GM13977 (cell line): ENCODE data around the gene ORC3.
A peak's percentile ranks its signal among the peaks of the same experiment; 100 is the strongest.

Experiments used
- DNase-seq: peaks from one replicate; pipeline ENCODE4 v3.0.0; 2012; ENCODE audit warnings: low spot score
- in situ Hi-C: fragments of 300-500 bp; cut with MboI; formaldehyde crosslinking; loops from one replicate; pipeline ENCODE4 v1.12.0; 2022; ENCODE audit warnings: low sequenced_read_pairs, low pct_unique_long_range_greater_than_20kb, mixed read lengths, inconsistent platforms; ENCODE audit not compliant: unreplicated experiment
- TF ChIP-seq, protein P1 (sequence below): IDR thresholded peaks from 2 replicates; pipeline ENCODE4 v1.5.1; 2012; ENCODE audit warnings: mild to moderate bottlenecking, control low read depth; ENCODE audit not compliant: insufficient read depth; ENCODE audit errors: extremely low read depth, missing control alignments

ORC3 gene

DNA sequence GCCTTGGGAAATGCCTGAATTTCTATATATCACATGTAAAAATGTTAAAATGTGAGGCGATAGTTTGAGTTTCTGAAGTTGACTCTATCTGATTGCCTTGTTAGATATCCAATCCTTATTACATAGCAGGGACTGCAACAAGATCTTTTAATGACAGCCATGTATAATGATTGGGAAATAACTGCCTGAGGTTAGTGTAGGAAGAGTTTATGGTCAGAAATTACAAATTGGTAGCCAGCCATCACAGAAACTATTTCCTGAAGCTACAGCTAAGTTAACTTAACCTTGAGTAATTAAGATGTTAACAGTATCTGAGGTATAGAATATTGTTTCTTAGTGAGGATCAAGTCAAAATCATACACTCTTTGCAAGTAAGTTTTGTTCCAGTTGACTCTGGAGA is 71.1 kb downstream of the ORC3 start:
- TF ChIP-seq, protein P1, sequence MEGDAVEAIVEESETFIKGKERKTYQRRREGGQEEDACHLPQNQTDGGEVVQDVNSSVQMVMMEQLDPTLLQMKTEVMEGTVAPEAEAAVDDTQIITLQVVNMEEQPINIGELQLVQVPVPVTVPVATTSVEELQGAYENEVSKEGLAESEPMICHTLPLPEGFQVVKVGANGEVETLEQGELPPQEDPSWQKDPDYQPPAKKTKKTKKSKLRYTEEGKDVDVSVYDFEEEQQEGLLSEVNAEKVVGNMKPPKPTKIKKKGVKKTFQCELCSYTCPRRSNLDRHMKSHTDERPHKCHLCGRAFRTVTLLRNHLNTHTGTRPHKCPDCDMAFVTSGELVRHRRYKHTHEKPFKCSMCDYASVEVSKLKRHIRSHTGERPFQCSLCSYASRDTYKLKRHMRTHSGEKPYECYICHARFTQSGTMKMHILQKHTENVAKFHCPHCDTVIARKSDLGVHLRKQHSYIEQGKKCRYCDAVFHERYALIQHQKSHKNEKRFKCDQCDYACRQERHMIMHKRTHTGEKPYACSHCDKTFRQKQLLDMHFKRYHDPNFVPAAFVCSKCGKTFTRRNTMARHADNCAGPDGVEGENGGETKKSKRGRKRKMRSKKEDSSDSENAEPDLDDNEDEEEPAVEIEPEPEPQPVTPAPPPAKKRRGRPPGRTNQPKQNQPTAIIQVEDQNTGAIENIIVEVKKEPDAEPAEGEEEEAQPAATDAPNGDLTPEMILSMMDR, result no peak
- in situ Hi-C loops, result no loop called here
- no peak for DNase-seq

DNA sequence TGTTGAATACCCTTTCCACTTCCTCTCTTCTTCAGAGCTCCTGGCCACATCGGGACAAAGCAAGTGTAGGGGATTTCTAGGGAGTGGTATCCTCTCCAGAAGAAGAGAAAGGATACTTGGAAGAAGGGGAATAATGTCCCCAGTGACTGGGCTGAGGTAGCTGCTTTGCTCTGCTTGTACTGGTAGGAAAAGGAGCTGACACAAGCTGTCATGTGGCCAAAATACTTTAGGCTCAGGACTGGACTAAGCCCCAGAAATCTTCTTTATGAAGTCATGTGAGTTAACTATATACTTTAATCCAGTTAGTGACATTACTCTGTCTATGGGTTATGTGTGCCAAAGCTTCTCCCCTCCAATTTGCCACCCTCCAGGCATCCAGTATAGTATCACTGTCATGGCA is 71.6 kb downstream of the ORC3 start:
- in situ Hi-C loops, result no loop called here
- DNase-seq, result no peak
- TF ChIP-seq, protein P1, result no peak

DNA sequence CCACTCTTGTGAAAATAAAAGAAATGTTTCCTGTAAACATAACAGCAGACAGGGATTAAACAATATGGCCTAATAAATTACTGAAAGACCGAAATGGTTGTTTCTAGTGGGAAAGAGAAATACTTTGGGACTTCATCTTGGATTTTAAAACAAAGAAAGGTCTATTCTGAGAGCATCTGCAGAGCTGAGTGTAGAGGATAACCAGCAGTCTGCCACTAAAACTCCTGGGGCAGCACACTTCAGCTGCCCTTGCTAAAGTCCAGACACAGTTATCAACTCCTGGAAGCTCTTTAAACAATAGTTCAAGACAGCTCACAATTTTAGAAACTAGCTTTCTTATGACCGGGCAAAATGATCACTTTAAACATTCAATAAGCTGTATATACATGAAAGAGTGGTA is 73.5 kb downstream of the ORC3 start:
- DNase-seq, result no peak
- in situ Hi-C loops, result no loop called here
- TF ChIP-seq, protein P1, result no peak

DNA sequence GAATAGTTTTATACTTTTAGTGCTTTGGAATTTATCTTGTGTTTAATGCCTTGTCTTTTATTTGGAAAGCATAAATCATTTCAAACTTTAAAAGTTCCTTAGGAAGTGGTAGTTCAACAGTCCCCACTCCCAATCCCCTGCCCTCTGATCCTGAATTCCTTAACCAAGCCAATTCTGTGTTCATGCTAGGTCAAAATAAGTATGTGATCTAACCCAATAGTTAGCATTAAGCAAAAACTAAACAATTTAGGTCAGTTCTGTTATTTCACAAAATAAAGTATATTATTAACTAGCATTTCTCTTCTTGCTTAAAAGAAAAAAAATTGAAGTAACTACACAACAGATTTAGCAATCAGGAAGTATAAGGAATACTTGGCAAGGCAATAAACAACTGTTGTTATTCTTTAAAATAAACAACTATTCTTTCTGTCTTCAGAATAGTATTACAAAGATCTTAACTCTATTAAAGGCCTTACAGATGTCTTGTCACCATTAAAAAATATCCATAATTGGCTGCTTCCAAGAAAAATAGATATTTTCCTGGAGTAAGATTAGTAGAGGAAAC is 75.1 kb downstream of the ORC3 start:
- TF ChIP-seq, protein P1, result no peak
- in situ Hi-C loops, result no loop called here
- no peak for DNase-seq

DNA sequence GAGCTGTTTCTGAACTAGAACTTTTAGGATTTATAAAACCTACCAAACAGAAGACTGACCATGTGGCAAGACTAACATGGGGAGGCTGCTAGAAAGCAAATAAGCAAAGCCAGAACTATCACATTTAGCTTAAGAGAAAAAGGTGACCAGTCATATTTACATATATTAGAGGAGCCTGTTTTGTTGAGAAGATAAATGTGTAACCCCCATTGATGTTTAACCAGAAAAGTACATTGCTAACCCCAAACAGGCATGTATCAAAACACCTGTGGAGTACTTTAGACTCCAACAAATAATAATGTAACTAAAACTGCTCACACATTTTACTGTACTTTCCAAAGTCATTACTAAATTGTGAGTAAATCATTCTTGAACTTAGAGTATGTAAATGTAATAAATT is 77.1 kb downstream of the ORC3 start:
- TF ChIP-seq, protein P1, result no peak
- in situ Hi-C loops, result no loop called here
- no peak for DNase-seq

DNA sequence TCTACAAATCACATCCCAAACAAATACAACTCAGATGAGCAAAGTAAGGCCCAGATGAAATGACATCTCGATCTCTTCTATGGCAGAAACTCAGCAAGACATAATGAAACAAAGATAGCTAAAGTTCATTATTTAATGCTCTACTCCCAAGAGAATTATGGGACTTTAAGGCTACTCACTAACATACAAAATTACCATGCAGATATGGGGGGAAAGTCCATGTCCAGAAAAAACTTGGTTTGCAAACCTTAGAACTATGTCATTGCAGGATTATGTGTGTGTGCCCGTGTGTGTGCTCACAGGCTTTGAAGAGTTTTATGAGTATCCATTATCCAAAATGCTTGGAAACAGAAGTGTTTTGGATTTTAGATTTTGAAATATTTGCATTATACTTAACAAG is 78.1 kb downstream of the ORC3 start:
- DNase-seq, result no peak
- in situ Hi-C loops, result no loop called here
- TF ChIP-seq, protein P1, result no peak

DNA sequence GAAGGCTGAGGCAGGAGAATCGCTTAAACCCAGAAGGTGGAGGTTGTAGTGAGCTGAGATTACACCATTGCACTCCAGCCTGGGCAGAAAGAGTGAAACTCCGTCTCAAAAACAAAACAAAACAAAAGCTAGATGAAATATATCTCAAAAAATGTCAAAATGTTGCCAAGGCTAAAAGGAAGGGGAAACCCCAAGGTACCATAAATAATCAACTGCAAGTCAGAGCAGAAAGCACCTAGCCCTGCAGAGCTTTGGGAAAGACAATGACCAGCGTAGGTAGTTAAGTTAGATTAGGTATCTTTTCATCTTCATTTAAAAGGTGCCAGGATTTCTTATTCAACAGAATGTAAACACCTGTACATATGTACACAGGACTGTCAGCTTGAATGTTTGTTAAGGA is 79.1 kb downstream of the ORC3 start:
- peak; percentile 43 for DNase-seq
- in situ Hi-C loops, result no loop called here
- TF ChIP-seq, protein P1, result no peak
